ENCODE data around the gene SGMS1.

DNA sequence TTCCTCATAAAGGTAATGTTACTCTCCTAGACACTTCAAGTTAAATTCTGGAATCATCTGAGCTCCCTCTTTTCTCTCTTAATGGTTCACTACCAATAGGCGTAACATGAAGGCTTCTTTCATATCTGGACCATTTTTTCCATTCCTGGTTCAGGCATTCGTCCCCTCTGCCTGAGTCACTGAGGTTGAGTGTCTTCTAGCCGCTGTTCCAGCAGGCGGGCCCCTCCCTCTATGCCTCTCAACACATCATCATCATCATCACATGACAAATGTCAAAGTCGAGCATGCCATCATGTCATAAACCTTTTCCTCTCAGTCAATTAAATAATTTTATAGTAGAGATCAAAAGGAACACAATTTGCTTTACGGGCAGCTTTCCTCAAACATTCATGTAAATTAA is 203.6 kb downstream of the SGMS1 start:
- TF ChIP-seq CTCF (IDR thresholded peaks at IDR 0.05) (no peak), POLR2A (IDR thresholded peaks at IDR 0.05) (no peak)
